Tibial nerve (tissue), 4 donors: Measurements from ENCODE around the gene UBE2U. TPM values are rescaled to one million over a fixed set of nuclear protein-coding genes. Genes with fewer than 3 reads are reported as not detected.
"Not testable (repeated sequence)": the region's sequence is repeated elsewhere in the genome, so short reads cannot be mapped to it uniquely, and the experiment has no call there.

Experiments
- DNase-seq, 2 donors: peaks; one replicate each; pipeline ENCODE4 v3.0.0-alpha.2; 2019; ENCODE audit warnings: low spot score in 2 of 2
- H3K27ac ChIP-seq, 4 donors: fragments of 200-600 bp; sonication (generic) in 3 of 4; one replicate each; pipeline ENCODE4 v1.5.1; 2017 to 2019; ENCODE audit warnings: mild to moderate bottlenecking in 1 of 4
- H3K27me3 ChIP-seq, 2 donors: fragments of 200-600 bp; sonication (generic) in 1 of 2; one replicate each; pipeline versions ENCODE4 v1.5.1 to v1.6.0; 2017 to 2019
- H3K36me3 ChIP-seq, 3 donors: fragments of 200-600 bp; sonication (generic); one replicate each; pipeline ENCODE4 v1.5.1; 2018 to 2019
- H3K4me1 ChIP-seq, 4 donors: fragments of 200-600 bp; sonication (generic) in 3 of 4; one replicate each; pipeline ENCODE4 v1.5.1; 2017 to 2019
- H3K4me3 ChIP-seq, 4 donors: fragments of 200-600 bp; sonication (generic) in 3 of 4; one replicate each; pipeline ENCODE4 v1.5.1; 2017 to 2019; ENCODE audit warnings: mild to moderate bottlenecking in 1 of 4, moderate library complexity in 1 of 4
- H3K9me3 ChIP-seq, 4 donors: fragments of 200-600 bp; sonication (generic) in 3 of 4; one replicate each; pipeline ENCODE4 v1.5.1; 2017 to 2019
- CTCF ChIP-seq, 5 experiments: fragments of 200-600 bp in 3 of 5; fragments of 450-650 bp in 2 of 5; sonication (generic) in 3 of 5; IDR thresholded peaks; one replicate each; pipeline ENCODE4 v1.5.1; 2016 to 2019; ENCODE audit warnings: antibody characterized with exemption in 5 of 5, mild to moderate bottlenecking in 3 of 5, moderate library complexity in 2 of 5
- EP300 ChIP-seq, 2 donors: sonication (generic); formaldehyde crosslinking; IDR thresholded peaks; one replicate each; pipeline ENCODE4 v1.6.1; 2017; ENCODE audit warnings: antibody characterized with exemption in 2 of 2, mild to moderate bottlenecking in 1 of 2
- POLR2A ChIP-seq, 2 donors: fragments of 450-650 bp; IDR thresholded peaks; one replicate each; pipeline ENCODE4 v1.6.1; 2017; ENCODE audit warnings: antibody characterized with exemption in 2 of 2, mild to moderate bottlenecking in 2 of 2, moderate library complexity in 2 of 2
- WGBS, 2 donors: methylation state at CpG; one replicate each; pipeline ENCODE4 v1.1.5; 2018; 5-methylcytosine and 5-hydroxymethylcytosine counted together
- total RNA-seq, 4 donors: library from RNA; depleted of rRNA; stranded (reverse); fragments of >200 nt; gene quantifications; one replicate each; pipeline ENCODE4 v1.1.0, GENCODE V29; 2016

The UBE2U gene
- total RNA-seq, 4 donors from 2014 or later, result not detected

- Histone ChIP-seq H3K4me3 (no peak overlapping the region), H3K27ac (no peak overlapping the region), H3K27me3 (no peaks in the 10 kb centered on the region), H3K9me3 (no peaks in the 10 kb centered on the region), H3K36me3 (no peaks in the 10 kb centered on the region), H3K4me1 (no peaks in the 10 kb centered on the region)
- TF ChIP-seq POLR2A (IDR thresholded peaks at IDR 0.05), result no peak
- TF ChIP-seq CTCF (IDR thresholded peaks at IDR 0.05), result no peak
- TF ChIP-seq EP300 (IDR thresholded peaks at IDR 0.05), result no peak
- no peak for DNase-seq
These were observed 8.6 kb downstream of the UBE2U start for GRCh38 chr1:64212031-64212430.

DNA sequence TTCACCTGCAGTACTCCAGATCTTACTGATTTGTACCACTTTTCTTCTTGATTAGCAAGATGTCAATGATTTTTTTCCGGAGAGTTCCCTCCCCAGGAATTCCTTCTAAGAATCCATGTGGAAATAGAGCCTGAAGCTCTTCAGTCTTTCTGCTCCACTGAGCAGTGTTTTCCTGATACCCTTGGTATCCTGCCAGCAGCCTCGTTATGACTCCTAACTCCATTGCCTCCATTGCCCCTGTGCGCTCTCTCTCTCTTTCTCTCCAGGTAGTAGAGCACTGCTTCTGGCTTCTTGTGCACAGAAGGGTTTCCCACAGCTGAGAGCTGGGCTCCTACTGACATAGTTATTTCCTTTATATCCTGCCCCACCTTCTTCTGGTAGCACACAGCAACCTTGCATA lies 12.2 kb downstream of the UBE2U start:
- Histone ChIP-seq H3K27me3 (no peaks in the 10 kb centered on the region), H3K36me3 (no peaks in the 10 kb centered on the region), H3K27ac (no peak overlapping the region), H3K9me3 (no peaks in the 10 kb centered on the region), H3K4me1 (no peaks in the 10 kb centered on the region), H3K4me3 (no peak overlapping the region)
- no peak for DNase-seq
- TF ChIP-seq EP300 (IDR thresholded peaks at IDR 0.05) (no peak), POLR2A (IDR thresholded peaks at IDR 0.05) (no peak), CTCF (IDR thresholded peaks at IDR 0.05) (no peak)
- WGBS, 2 donors, result 83 to 85% methylated on average over 3 of the region's 3 CpGs

- no peak for DNase-seq
- no peak overlapping the region for H3K4me3 ChIP-seq
- H3K9me3 ChIP-seq, result no peaks in the 10 kb centered on the region
- H3K27me3 ChIP-seq, result no peaks in the 10 kb centered on the region
- H3K4me1 ChIP-seq, result no peaks in the 10 kb centered on the region
- WGBS, 2 donors, result 75 to 82% methylated on average over 5 of the region's 5 CpGs
- TF ChIP-seq CTCF (IDR thresholded peaks at IDR 0.05) (no peak), EP300 (IDR thresholded peaks at IDR 0.05) (no peak), POLR2A (IDR thresholded peaks at IDR 0.05) (no peak)
- no peaks in the 10 kb centered on the region for H3K36me3 ChIP-seq
- no peak overlapping the region for H3K27ac ChIP-seq
These were observed 16.8 kb downstream of the UBE2U start for GRCh38 chr1:64220241-64220640.

- Histone ChIP-seq H3K4me1 (no peaks in the 10 kb centered on the region), H3K27ac (no peak overlapping the region), H3K27me3 (no peaks in the 10 kb centered on the region), H3K36me3 (no peaks in the 10 kb centered on the region), H3K9me3 (no peaks in the 10 kb centered on the region), H3K4me3 (no peak overlapping the region)
- DNase-seq, result no peak
- 75 to 78% methylated on average over 7 of the region's 7 CpGs for WGBS, 2 donors
- TF ChIP-seq POLR2A (IDR thresholded peaks at IDR 0.05), result no peak
- no peak for TF ChIP-seq EP300 (IDR thresholded peaks at IDR 0.05)
- TF ChIP-seq CTCF (IDR thresholded peaks at IDR 0.05), result no peak
These were observed 20.1 kb downstream of the UBE2U start for GRCh38 chr1:64223329-64224151.

DNA sequence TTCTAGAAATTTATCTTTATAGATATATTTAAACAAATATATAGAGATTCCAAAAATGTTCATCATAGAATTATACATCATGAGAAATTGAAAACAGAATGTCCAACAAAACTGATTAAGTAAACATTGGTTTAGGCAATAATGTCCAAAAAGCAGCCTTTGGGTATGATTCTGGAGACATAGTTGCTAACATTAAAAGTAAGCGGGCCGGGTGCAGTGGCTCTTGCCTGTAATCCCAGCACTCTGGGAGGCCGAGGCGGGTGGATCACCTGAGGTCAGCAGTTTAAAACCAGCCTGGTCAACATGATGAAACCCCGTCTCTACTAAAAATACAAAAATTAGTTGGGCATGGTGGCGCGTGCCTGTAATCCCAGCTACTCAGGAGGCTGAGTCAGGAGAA lies 20.8 kb downstream of the UBE2U start:
- H3K36me3 ChIP-seq, H3K27ac ChIP-seq, H3K27me3 ChIP-seq, H3K4me3 ChIP-seq, H3K9me3 ChIP-seq, H3K4me1 ChIP-seq, DNase-seq: not testable (repeated sequence)
- WGBS, 2 donors, result 95 to 98% methylated on average over 7 of the region's 7 CpGs
